Activated T-helper 17 cell treated with anti-CD3 and anti-CD28 coated beads, Interleukin-2, amount 50 U/mL, for 72 hours (primary cell): Measurements from ENCODE around the gene JAZF1. TPM values are rescaled to one million over a fixed set of nuclear protein-coding genes. Genes with fewer than 3 reads are reported as not detected.

Source experiments
- ATAC-seq: fragments of 150-1000 bp; cut with Tn5 transposase; replicated peaks from 2 replicates; pipeline ENCODE4 v1.10.0; 2021; ENCODE audit warnings: mild to moderate bottlenecking, moderate library complexity
- H3K27ac Mint-ChIP-seq: one replicate; pipeline ENCODE4 v1.8.0; 2022; ENCODE audit warnings: mixed read lengths
- H3K27me3 Mint-ChIP-seq: one replicate; pipeline ENCODE4 v1.8.0; 2022; ENCODE audit warnings: mixed read lengths
- H3K36me3 Mint-ChIP-seq: one replicate; pipeline ENCODE4 v1.8.0; 2022; ENCODE audit warnings: low read depth, mild to moderate bottlenecking, mixed read lengths
- H3K4me1 Mint-ChIP-seq: one replicate; pipeline ENCODE4 v1.8.0; 2022; ENCODE audit warnings: mixed read lengths
- H3K4me3 Mint-ChIP-seq: one replicate; pipeline ENCODE4 v1.8.0; 2022; ENCODE audit warnings: mild to moderate bottlenecking, mixed read lengths
- H3K9me3 Mint-ChIP-seq: one replicate; pipeline ENCODE4 v1.8.0; 2022; ENCODE audit warnings: mixed read lengths
- total RNA-seq, 2 donors: library from RNA; stranded (reverse); gene quantifications; one replicate each; pipeline ENCODE4 v1.2.3, GENCODE V29; 2022

JAZF1 gene
- total RNA-seq, 2 donors from 2014 or later: 5.6 to 5.7 TPM

DNA sequence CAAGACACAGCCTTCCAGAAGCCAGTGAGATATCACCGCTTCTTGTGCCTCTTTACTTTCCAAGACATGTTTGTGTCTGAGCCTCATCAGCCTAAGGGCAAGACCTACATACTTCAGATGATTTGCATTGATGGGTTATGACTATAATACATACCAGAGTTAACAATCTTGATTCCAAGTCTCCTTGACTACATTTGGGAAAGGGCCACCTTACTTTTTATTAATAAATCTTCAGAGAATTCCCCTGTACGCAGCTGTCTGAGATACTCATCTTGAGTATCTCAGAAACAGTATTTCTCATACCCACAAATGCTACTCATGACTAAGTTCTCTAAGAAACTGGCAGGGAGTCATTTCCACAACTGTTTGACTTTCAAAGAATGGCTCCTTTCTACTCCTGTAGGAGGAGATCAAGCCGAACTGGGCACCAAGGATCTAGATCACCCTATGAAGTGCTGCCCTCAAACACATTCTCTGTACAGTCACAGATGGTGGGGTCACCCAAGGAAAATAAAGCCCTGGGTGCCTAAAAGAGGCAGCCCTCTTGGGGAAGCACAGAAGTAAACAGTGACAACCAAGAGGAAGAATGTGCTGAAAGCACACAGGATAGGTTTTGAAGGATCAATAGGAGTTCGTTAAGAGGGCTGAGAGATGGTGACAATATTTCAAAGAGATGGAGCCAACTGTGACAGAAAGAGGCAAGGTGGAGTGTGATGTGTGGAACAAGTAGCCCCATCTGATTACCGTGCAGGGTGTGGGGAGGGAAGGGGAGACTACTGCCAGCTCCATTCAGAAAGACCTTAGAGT is 138.9 kb downstream of the JAZF1 start:
- H3K4me3 Mint-ChIP-seq: peak overlapping the region; percentile 69
- peak overlapping the region; percentile 94 for H3K27ac Mint-ChIP-seq
- no peaks in the 10 kb centered on the region for H3K27me3 Mint-ChIP-seq
- H3K9me3 Mint-ChIP-seq: peaks cover 5% of the 10 kb centered on the region
- peak; percentile 84 for ATAC-seq
- peaks cover 25% of the 10 kb centered on the region for H3K4me1 Mint-ChIP-seq
- H3K36me3 Mint-ChIP-seq: peaks cover 15% of the 10 kb centered on the region

DNA sequence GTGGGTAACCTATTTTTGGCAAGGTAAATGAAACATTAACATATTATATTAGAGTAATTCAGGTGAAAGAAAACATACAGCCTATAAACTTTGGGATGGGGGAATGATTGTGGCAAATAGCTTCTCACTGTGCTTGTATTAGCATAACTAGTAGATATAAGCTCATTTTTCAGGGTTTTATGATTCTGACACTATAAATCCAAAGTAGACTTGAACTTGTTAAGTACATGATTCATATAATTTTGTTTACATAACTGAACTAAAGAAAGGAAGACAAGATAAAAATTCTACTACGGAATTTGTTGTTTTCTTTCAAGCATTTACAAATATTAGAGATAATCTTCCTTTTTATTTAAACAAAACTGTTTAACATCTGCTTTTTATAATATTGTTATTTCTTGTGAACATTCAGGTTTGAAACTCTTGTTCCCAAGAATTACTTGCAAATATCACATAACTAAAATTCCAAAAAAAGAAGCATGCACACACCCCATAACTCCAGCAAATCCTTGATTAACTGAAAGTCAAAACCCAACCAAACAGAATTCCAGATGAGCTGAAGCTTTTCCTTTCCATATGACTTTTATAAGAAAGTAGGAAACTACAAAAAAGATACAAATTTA is 142.3 kb downstream of the JAZF1 start:
- no peak for ATAC-seq
- no peak overlapping the region for H3K4me3 Mint-ChIP-seq
- H3K4me1 Mint-ChIP-seq: peaks cover 32% of the 10 kb centered on the region
- H3K27me3 Mint-ChIP-seq: no peaks in the 10 kb centered on the region
- H3K36me3 Mint-ChIP-seq: peaks cover 11% of the 10 kb centered on the region
- H3K27ac Mint-ChIP-seq: no peak overlapping the region
- H3K9me3 Mint-ChIP-seq: peaks cover 5% of the 10 kb centered on the region

DNA sequence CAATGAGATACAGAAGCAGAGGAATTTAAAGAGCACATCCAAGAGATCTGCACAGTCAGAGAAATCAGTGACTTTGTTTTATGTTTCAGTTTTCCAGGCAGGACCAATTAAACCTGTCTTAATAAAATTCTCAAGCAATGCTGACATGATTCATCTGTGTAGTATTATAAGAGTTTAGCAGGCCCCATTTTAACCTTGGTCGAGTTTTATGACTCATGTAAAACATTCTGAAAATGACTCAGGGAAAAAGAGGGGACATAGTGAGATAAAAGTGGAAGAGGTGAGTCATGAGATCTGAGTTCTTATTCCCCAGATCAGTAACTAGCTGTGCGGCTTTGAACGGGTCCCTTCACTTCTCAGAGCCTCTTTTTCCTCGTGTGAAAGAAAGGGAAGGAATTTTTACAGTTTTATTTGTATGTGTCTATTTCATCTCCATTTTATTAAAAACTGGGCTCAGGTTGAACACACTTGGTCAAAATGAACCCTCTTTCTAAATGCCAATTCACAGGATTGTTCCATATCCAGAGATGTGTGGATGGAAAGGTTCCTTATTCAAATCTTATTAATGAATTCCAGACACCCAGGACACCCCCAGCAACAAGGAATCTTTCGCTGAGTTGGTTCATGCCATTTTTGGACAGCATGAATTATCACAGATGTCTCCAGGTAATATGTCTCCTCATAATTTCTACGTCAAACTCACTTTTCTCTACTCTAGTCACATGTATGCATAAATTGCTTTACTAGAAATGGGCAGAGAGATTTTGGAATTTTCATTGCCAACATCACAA is 143.2 kb downstream of the JAZF1 start:
- peak; percentile 85 for ATAC-seq
- peaks cover 38% of the 10 kb centered on the region for H3K4me1 Mint-ChIP-seq
- peaks cover 11% of the 10 kb centered on the region for H3K36me3 Mint-ChIP-seq
- no peaks in the 10 kb centered on the region for H3K27me3 Mint-ChIP-seq
- peak overlapping the region; percentile 64 for H3K4me3 Mint-ChIP-seq
- peaks cover 5% of the 10 kb centered on the region for H3K9me3 Mint-ChIP-seq
- peak overlapping the region; percentile 86 for H3K27ac Mint-ChIP-seq

DNA sequence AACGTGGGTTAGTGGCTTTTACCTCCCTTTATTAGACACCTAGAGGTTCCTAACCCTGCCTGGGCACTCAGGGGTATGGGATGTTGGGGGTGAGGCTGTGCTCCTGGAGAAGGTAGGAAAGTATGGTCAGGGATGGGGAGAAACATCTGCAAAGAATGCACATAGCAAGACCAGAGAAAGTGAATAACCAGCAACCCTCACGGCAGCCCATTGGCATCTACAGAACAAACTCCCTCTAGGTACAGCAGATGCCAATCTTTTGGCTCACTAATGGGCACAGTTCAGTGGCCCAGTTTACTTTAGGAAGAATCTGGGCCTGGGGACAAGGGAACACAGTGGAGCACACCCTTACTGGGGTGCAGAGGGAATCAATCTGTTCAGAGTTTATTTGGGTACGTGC is 143.9 kb downstream of the JAZF1 start:
- Mint-ChIP-seq H3K27me3 (no peaks in the 10 kb centered on the region), H3K36me3 (peaks cover 6% of the 10 kb centered on the region), H3K27ac (peak overlapping the region; percentile 86), H3K9me3 (peaks cover under 1% of the 10 kb centered on the region), H3K4me1 (peaks cover 32% of the 10 kb centered on the region), H3K4me3 (peak overlapping the region; percentile 64)
- no peak for ATAC-seq

DNA sequence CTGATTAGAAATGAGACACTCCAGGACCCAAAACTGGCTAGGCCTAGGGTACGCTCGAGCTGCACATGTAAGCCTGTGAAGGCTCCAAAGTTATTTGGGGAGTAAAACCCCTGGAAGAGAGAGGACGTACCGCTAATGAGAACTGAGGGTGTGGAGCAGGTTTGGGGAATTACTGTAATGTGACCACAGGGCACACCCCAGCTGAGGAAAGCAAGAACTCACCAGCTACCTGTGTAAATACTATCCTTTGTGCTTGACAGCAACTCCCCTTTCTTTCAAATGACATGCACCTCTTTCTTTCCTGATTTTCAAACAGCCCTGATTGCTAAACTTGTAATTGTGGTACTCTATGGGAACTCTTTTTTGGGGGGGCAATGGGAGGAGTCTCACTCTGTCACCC is 147.2 kb downstream of the JAZF1 start:
- Mint-ChIP-seq H3K4me1 (peaks cover 23% of the 10 kb centered on the region), H3K27ac (no peak overlapping the region), H3K9me3 (no peaks in the 10 kb centered on the region), H3K4me3 (no peak overlapping the region), H3K27me3 (no peaks in the 10 kb centered on the region), H3K36me3 (peaks cover 5% of the 10 kb centered on the region)
- no peak for ATAC-seq

DNA sequence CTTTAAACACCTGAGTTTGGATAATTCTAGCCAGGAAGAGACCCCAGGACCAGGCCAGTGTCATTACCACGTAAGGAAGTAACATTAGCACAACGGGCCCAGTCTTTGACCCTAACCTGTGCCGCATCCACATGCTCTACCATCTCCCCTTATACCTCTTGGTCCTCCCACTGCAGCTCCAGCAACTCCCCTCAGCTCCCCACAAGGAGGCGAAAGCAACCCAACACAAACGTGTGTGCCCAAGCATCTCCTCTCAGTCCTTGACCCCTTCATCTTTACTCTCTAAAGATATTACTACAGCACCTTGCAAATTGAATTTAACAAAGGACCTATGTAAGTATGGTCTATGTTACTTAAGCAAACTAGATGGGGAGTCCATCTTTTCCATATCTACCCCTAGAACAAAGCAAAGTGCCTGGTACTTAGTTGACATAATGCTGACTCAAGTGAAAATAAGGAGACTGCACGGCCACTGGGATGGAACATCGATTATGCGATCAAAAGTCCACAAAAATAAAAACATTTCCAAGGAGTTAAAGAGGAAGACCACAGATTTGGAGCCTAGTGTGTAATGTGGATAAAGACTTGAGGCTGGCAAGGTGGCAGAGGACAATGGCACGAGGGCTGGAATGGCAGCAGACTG is 147.7 kb downstream of the JAZF1 start:
- no peaks in the 10 kb centered on the region for H3K9me3 Mint-ChIP-seq
- H3K4me1 Mint-ChIP-seq: peaks cover 28% of the 10 kb centered on the region
- H3K27ac Mint-ChIP-seq: no peak overlapping the region
- H3K4me3 Mint-ChIP-seq: no peak overlapping the region
- no peak for ATAC-seq
- H3K27me3 Mint-ChIP-seq: no peaks in the 10 kb centered on the region
- peaks cover 5% of the 10 kb centered on the region for H3K36me3 Mint-ChIP-seq

DNA sequence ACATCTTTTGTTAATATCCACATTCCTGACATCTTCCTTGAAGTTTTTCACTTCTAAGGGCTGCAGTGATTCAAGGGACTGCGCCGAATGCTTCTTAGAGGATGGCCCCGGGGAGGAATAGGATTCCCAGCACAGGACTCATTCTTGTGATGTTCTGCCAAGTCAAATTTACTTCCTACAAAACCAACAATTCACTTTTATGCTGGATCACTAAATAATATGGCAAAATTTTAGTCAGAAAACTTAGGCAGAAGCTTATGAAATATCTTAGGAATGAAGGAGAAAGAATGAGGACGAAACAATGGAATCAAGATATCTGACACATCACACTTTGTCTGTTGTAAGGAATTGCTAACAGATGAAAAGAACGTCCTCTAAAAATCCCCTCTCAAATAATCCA is 151.5 kb downstream of the JAZF1 start:
- H3K27me3 Mint-ChIP-seq: no peaks in the 10 kb centered on the region
- peaks cover 11% of the 10 kb centered on the region for H3K4me1 Mint-ChIP-seq
- no peak for ATAC-seq
- no peaks in the 10 kb centered on the region for H3K36me3 Mint-ChIP-seq
- H3K27ac Mint-ChIP-seq: no peak overlapping the region
- H3K9me3 Mint-ChIP-seq: no peaks in the 10 kb centered on the region
- H3K4me3 Mint-ChIP-seq: no peak overlapping the region

DNA sequence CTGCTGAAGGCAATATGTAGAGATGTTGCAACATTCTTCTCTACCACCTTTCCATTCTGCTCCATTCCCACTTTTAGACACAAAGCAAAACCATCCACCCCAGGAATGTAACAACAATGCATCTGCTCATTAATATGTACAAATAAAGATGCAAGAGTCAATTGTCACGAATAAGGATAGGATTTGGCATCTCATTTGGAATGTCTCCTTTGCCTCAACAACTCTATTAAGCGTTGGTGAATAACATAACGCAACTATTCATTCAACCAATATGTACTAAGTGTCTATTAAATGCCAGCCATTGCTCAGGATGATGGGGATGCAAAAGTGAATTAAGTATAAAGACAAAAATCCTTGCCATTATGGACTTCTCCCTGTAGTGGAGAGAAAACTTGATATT is 152.1 kb downstream of the JAZF1 start:
- no peaks in the 10 kb centered on the region for H3K36me3 Mint-ChIP-seq
- H3K9me3 Mint-ChIP-seq: no peaks in the 10 kb centered on the region
- H3K27me3 Mint-ChIP-seq: no peaks in the 10 kb centered on the region
- ATAC-seq: no peak
- peaks cover 11% of the 10 kb centered on the region for H3K4me1 Mint-ChIP-seq
- no peak overlapping the region for H3K4me3 Mint-ChIP-seq
- H3K27ac Mint-ChIP-seq: no peak overlapping the region

DNA sequence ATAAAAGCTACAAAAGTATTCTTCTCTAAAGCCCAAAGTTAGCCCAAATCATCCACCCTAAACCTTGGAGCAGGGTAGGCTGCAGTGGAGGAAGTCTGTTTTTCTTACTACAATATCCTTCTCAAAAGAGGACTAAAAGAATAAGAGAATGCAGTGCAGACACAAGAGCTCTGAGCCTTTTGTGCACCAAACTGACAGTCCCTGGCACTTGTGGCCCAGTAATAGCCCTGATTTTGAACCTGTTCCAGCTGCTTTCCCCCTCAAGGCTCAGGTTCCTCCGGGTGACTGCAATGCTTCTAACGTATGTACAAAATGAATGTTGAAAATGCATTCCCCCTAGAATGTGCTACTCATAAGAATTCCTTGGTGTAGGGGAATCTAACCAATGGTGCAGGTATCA is 154.4 kb downstream of the JAZF1 start:
- Mint-ChIP-seq H3K9me3 (no peaks in the 10 kb centered on the region), H3K4me3 (no peak overlapping the region), H3K4me1 (peaks cover 5% of the 10 kb centered on the region), H3K36me3 (no peaks in the 10 kb centered on the region), H3K27ac (peak overlapping the region; percentile 47), H3K27me3 (no peaks in the 10 kb centered on the region)
- ATAC-seq: no peak

DNA sequence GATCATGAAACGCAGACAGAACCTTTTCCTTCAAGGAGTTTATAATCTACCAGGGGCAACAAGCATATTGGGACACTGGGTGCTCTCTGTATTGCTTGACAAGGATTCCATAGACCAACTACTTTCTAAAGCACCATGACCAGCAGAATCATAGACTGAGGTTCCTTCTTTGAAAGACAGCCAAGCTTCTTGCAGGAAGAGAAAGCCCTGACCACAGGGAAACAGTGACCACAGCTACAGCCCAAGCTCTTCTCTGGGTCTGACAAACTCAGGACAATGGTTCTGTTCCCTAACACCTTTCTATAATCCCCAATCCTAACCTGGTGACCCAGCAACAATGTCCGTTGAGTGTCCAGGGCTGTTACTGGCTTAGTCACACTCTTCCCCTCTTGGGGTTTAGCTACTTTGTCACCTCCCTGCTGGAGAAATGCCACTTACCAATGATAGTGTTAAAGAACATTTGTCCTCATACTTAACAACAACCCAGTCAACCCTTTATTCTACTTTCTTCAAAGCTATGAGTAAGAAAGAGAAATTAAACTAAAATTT is 155.7 kb downstream of the JAZF1 start:
- Mint-ChIP-seq H3K36me3 (no peaks in the 10 kb centered on the region), H3K27ac (no peak overlapping the region), H3K27me3 (no peaks in the 10 kb centered on the region), H3K4me3 (no peak overlapping the region), H3K4me1 (peaks cover 5% of the 10 kb centered on the region), H3K9me3 (no peaks in the 10 kb centered on the region)
- ATAC-seq: no peak

DNA sequence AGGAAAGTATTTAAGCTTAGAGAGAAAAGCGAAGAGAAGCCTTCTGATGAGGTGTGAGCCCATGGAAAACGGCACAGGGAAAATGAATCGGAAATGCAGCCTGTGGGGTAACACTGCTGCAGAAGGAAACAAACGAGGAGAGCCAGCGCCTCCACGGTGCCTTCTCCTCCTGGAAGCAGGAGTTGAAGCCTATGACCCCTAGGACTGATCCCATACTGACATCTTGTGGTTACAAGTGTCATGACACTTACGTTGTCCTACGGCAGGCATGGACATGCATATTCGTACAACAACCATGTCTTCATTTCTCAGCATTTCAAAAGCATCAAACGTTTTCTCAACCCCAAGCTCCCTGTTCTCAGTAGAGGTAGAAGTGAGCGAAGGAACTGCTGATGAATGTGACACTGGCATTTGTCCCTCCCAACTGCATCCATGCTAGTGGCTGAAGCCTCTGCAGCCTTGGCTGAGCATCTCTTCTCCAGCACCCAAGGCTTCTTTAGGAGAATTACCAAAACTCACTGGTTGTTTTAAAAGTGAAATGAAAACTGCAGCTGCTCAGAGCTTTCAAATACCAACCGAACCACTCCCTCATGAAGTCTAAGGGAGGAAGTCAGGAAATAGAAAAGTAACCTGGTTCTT is 160.2 kb downstream of the JAZF1 start:
- Mint-ChIP-seq H3K27ac (no peak overlapping the region), H3K36me3 (no peaks in the 10 kb centered on the region), H3K4me1 (peaks cover 3% of the 10 kb centered on the region), H3K27me3 (no peaks in the 10 kb centered on the region), H3K4me3 (no peak overlapping the region), H3K9me3 (no peaks in the 10 kb centered on the region)
- peak; percentile 82 for ATAC-seq

DNA sequence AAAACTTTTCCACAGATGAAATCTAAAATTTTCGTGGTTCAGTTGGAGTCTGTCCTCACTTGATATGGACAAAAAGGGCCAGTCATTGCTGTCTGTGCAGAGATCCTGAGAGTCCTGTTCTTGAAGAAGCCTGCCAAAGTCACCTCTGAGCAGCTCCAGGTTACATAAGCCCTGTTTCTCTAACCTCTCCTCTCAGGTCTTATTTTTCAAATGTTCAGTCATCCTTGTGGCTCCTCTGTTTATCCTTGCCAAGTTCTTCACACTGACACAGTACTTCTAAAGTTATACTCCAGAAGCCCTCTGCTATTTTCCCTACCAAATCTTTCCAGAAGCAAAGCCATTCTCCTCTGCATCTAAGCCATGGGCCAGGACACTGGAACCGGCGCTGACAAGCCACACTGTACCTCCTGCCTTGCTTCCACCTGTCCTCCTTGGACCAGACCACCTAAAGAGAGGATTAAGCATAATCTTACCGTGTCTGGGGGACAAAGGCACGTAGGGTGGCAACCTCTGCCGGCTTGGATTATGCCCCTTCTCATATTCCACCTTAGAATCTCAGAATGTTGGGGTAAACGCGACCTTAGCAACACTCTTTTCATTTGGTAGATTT is 161.6 kb downstream of the JAZF1 start:
- no peak for ATAC-seq
- Mint-ChIP-seq H3K27ac (no peak overlapping the region), H3K36me3 (no peaks in the 10 kb centered on the region), H3K27me3 (no peaks in the 10 kb centered on the region), H3K9me3 (no peaks in the 10 kb centered on the region), H3K4me3 (no peak overlapping the region), H3K4me1 (peaks cover 3% of the 10 kb centered on the region)

DNA sequence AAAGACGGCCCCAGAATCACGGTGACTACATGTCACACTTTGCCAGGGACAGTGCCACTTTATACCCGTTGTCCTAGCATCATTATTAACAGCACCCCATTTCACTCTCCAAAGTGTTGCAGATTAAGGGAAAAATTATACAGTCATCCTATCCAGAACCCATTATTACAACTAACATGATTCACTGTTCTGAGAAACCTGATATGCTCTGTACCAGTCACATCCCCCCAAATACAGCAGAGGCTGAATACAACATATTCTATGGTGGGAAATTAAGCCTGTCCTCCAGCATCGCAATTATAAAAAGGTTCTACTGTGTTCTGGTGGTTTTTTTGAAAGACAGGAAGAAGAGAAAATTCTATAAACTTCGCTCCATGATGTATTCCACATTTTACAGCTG is 162.1 kb downstream of the JAZF1 start:
- no peak overlapping the region for H3K4me3 Mint-ChIP-seq
- no peak for ATAC-seq
- H3K36me3 Mint-ChIP-seq: no peaks in the 10 kb centered on the region
- H3K27me3 Mint-ChIP-seq: no peaks in the 10 kb centered on the region
- H3K4me1 Mint-ChIP-seq: peaks cover 3% of the 10 kb centered on the region
- H3K9me3 Mint-ChIP-seq: no peaks in the 10 kb centered on the region
- H3K27ac Mint-ChIP-seq: no peak overlapping the region
